HG03520 (cell line): ENCODE results near the gene MTMR2.

ENCODE experiments used
- ATAC-seq: cut with Tn5 transposase; IDR thresholded peaks from one replicate; pipeline ENCODE4 v1.9.1; 2021; ENCODE audit warnings: mild to moderate bottlenecking, moderate library complexity; ENCODE audit not compliant: unreplicated experiment

Gene MTMR2

GRCh38 chr11:95918720-95919119 is 5.2 kb downstream of the MTMR2 start:
- no peak for ATAC-seq

GRCh38 chr11:95918056-95918455 is 5.9 kb downstream of the MTMR2 start:
- no peak for ATAC-seq

- no peak for ATAC-seq
Measured at GRCh38 chr11:95917193-95918036, 6.5 kb downstream of the MTMR2 start.

- ATAC-seq: no peak
Measured at GRCh38 chr11:95916049-95916448, 7.9 kb downstream of the MTMR2 start.

GRCh38 chr11:95915051-95915450 is 8.9 kb downstream of the MTMR2 start:
- ATAC-seq: no peak

DNA sequence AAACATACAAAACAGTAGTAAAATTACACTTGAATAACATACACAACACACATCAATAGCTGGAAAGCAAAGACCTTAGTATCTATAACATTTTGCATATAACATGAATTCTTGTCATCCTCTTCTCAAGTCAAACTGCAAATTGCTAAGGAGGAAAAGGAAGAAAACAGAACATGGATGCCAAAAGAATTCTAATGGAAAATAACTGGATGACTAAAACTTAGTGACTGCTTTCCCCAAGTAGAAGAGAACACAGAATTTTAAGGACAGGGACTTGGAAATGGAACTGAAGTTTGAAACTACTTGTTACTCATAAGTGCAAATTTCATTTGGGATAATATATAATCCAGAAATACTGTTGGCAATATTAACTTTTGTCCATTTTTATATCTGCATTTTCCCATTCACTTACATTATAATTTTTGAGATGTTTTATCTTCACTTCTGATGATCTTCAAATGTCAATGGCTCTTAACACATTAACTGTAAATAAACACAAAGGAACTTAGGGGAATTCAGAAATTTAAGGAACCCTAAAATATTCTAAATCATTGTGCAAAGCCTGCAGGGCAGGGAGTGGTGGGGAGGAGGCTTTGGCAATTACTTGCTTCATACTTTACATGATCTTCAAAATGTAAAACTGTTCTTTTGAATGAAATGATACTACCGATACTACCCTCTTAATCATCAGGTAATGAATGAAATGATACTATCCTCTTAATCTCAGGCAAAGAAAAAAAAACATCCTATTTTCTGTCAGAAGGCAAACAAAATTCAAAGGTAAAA is 9.9 kb downstream of the MTMR2 start:
- no peak for ATAC-seq

DNA sequence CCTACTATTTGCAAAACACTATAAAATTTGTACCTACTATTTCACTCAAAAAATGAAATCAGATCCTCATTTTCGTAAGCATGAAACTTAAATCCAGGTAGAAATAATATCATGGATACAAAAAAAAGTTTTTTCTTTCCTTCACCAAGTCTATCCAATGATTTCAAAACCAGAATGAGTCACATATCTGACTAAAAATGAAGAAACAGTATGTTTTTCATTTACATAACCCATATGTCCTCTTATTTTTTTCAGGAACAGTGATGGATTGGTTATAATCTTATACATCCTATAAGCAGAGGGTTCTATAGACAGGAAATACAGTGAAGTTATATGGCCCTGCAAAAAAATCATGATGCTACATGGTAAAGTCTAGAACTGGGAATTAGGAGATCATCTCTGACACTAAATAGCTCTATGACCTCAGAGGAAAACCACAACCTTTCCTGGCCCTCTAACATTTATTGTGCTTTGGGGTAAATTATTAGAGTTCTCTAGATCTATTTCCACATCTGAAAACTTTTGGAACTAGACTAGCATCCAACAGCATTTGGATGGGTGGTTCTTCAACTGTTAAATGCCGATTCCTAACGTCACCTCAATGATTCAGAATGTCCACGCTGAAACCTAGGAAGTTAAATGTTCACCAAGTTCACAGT is 10.9 kb downstream of the MTMR2 start:
- no peak for ATAC-seq

GRCh38 chr11:95911369-95911759 is 12.5 kb downstream of the MTMR2 start:
- no peak for ATAC-seq

DNA sequence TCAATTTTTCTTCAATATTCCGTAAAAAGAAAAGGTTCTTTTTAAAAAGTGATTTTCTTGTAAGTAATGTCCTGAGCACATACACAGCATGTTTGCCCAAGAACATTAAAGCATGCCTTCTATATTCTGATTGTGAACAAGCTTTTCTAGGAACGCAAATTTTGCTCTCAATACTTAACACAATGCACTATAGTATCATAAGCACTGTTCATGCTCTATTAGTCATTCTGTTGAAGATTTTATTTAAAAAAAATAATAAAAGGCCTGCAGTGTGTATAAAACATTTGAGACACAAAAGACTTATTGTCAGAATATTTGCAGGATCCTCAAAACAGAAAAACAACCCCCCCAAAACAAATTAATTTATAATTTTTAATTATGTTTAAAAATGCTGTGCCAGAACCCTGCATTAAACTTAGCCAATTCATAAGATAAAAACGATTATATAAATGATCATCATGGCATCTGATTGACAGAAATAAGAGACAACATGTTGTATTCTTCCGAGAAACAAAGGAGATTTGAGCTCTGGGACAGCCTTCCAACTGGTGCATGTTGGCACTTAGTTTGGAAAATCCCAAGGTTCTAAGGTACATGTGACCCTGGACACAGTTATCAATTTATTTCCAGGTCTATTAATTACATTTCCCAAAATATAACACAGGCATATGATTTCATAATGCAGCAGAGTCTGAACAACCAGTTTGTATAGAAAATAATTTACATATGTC is 13.1 kb downstream of the MTMR2 start:
- ATAC-seq: no peak

DNA sequence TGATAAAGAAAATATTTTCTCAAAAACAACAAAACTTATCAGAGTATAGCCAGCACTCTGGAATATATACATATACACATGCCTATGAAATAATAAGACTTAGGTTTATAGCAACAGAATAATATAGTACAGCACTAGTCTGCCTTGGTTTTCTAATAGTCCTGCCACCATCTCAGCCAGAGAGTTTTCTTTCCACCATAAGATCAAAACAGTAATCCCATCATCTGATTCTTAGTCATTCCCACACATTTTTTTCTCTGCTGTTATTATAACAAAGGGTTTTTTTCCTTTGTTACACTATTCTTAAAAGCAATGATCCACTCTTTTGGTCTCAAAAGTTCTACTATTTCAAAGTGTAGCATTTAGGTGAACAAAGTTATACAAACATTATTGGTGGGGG is 15.1 kb downstream of the MTMR2 start:
- no peak for ATAC-seq

GRCh38 chr11:95907476-95907875 is 16.4 kb downstream of the MTMR2 start:
- ATAC-seq: no peak

- ATAC-seq: no peak
Measured at GRCh38 chr11:95904009-95904650, 19.8 kb downstream of the MTMR2 start.

- ATAC-seq: no peak
Measured at GRCh38 chr11:95898782-95899181, 25.1 kb downstream of the MTMR2 start.

- no peak for ATAC-seq
Measured at GRCh38 chr11:95897731-95898130, 26.2 kb downstream of the MTMR2 start.

DNA sequence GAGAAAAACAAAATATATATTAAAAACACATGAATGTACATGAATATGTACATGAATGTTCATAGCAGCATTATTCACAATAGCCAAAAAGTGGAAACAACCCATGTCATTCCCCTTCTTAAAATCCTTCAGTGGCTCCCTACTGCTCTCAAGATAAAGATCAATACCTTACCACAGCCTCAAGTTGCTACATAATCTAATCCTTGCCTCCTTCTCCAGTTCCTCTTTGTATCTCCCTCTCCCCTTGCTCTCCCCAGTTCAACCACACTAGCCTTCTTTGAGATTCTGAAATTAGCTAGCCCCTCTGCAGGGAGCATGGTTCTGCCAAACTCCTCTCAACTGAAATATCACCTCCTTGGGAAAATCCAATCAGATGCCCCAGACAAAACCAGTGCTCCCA is 28.1 kb downstream of the MTMR2 start:
- ATAC-seq: no peak

DNA sequence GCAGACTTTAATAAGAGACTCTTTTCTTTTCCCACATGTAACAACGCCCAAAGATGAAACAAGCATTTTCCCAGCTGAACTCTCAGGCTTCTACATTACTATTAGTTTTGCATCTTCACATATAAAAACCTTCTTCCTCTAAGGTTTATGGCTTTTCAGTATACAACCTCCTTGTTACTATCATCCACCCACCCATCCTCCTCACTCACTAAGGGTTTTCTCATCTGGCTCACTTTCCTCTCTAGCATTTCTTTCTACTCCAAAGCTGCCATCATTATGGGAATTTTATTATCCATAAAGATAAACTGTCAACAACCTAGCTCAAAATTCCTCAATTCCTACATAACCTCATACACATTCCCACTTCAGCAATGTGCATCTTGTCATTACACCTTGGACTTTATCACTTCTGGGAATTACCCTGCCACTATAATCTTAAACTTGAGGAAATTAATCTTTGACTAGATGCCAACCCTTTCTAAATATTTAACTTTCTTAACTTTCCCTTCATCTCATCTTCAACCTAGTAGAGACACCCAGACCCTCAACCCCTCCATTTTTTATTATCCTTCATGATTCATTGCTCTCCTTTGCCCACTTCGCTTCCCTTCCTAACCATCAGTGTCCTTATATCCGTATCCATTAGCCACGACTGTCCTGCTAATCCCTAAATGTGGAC is 30.9 kb downstream of the MTMR2 start:
- ATAC-seq: no peak

GRCh38 chr11:95892492-95892891 is 31.4 kb downstream of the MTMR2 start:
- no peak for ATAC-seq

- ATAC-seq: no peak
Measured at GRCh38 chr11:95891423-95892170, 32.3 kb downstream of the MTMR2 start.

DNA sequence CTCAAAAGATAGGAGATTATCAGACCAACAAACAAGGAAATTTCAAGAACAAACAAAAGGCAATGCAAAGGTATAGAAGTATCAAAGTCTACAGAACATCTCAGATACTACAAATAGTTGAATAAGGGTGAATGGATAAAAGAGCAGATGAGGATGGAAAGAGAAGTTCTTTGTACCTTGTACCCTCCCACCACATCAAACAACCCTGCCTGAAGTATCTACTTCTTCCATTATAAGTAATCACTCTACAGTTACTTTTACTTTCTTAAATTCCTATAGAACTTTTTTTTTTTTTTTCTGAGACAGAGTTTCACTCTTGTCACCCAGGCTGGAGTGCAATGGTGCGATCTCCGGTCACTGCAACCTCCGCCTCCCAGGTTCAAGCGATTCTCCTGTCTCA is 35.1 kb downstream of the MTMR2 start:
- ATAC-seq: no peak
